Muscle of leg (tissue), 11 donors: Measurements from ENCODE around the gene WNT10A. TPM values are rescaled to one million over a fixed set of nuclear protein-coding genes. Genes with fewer than 3 reads are reported as not detected.
"Not testable (repeated sequence)": the region's sequence is repeated elsewhere in the genome, so short reads cannot be mapped to it uniquely, and the experiment has no call there.

ENCODE experiments used
- DNase-seq: peaks from one replicate; pipeline ENCODE4 v3.0.0; 2013
- H3K27ac ChIP-seq: one replicate; pipeline ENCODE4 v1.5.1; 2013; ENCODE audit warnings: mild to moderate bottlenecking, low read length, control low read depth
- H3K27me3 ChIP-seq: one replicate; pipeline ENCODE4 v1.6.1; 2013; ENCODE audit warnings: low read length; ENCODE audit not compliant: control insufficient read depth, insufficient read depth
- H3K36me3 ChIP-seq: one replicate; pipeline ENCODE4 v1.6.1; 2013; ENCODE audit warnings: low read length; ENCODE audit not compliant: control insufficient read depth, insufficient read depth
- H3K4me1 ChIP-seq: one replicate; pipeline ENCODE4 v1.6.1; 2013; ENCODE audit warnings: low read length; ENCODE audit not compliant: control insufficient read depth, insufficient read depth
- H3K4me3 ChIP-seq: one replicate; pipeline ENCODE4 v1.5.1; 2013; ENCODE audit warnings: low read length, control low read depth
- H3K9me3 ChIP-seq: replicated peaks from 2 replicates; pipeline ENCODE4 v1.6.1; 2013; ENCODE audit warnings: low read depth, low read length; ENCODE audit not compliant: control insufficient read depth
- WGBS: methylation state at CpG from one replicate; pipeline ENCODE4 v1.1.5; 2013; ENCODE audit warnings: missing lambda C conversion rate; ENCODE audit not compliant: insufficient coverage; 5-methylcytosine and 5-hydroxymethylcytosine counted together
- polyA plus RNA-seq, 8 donors: library from polyadenylated mRNA; unstranded; fragments of 120-200 nt; gene quantifications; one replicate each; pipeline versions ENCODE4 v1.2.1 to v1.2.3, GENCODE V29; 2013; ENCODE audit warnings: inconsistent platforms in 1 of 8, low replicate concordance in 1 of 8; ENCODE audit not compliant: insufficient read length in 8 of 8, insufficient read depth in 1 of 8
- total RNA-seq: library from RNA; stranded (reverse); fragments of 120-200 nt; gene quantifications from one replicate; pipeline ENCODE4 v1.2.4, GENCODE V29; 2013

The WNT10A gene
- total and polyA plus RNA-seq, 9 donors, result 0.04 to 1.7 (median 0.07) TPM; not detected in 5

DNA sequence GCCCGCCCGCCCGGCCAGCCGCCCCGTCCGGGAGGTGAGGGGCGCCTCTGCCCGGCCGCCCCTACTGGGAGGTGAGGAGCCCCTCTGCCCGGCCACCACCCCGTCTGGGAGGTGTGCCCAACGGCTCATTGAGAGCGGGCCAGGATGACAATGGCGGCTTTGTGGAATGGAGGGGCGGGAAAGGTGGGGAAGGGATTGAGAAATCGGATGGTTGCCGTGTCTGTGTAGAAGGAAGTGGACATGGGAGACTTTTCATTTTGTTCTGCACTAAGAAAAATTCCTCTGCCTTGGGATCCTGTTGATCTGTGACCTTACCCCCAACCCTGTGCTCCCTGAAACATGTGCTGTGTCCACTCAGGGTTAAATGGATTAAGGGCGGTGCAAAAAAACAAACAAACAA is 33.7 kb upstream of the WNT10A start:
- not testable (repeated sequence) for H3K4me3 ChIP-seq, H3K9me3 ChIP-seq, DNase-seq, H3K27ac ChIP-seq, H3K36me3 ChIP-seq, H3K4me1 ChIP-seq
- peaks cover 21% of the 10 kb centered on the region for H3K27me3 ChIP-seq
- WGBS, result 83% methylated on average over 2 of the region's 18 CpGs

DNA sequence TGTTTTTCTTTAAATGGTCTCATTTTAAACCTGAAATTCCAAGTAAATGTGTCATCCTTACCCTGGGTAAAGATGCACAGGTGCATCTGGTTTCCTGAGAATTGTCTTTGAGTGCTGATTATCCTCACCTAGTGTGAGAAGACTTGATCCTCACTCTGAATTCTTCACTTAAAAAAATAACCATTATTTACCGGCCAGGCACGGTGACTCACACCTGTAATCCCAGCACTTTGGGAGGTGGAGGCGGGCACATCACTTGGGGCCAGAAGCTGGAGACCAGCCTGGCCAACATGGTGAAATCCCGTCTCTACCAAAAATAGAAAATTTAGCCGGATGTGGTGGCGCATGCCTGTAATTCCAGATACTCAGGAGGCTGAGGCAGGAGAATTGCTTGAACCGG is 30.9 kb upstream of the WNT10A start:
- WGBS, result 59% methylated on average over 3 of the region's 7 CpGs
- DNase-seq, result no peak
- Histone ChIP-seq H3K4me3 (no peak overlapping the region), H3K4me1 (peaks cover 3% of the 10 kb centered on the region), H3K36me3 (no peaks in the 10 kb centered on the region), H3K27ac (no peak overlapping the region), H3K27me3 (peaks cover 43% of the 10 kb centered on the region), H3K9me3 (no peaks in the 10 kb centered on the region)

DNA sequence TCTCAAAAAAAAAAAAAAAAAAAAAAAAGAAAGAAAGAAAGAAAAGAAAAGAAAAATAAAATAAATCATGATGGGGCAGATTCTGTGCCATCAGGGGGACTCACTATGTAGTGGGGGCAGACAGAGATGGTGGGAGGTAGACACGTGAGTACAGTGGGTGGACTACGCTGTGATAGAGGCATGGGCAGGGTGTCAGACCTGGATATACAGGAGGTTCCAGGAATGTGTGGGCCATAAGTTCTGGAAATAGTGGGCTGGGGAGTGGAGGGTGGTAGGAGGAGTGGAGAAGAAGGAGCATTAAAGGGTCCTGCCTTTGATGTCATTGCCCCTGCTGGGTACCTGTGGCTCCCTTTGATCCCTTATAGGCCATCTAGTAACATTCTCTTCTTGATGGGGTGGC is 29.9 kb upstream of the WNT10A start:
- Histone ChIP-seq H3K36me3 (no peaks in the 10 kb centered on the region), H3K4me3 (no peak overlapping the region), H3K9me3 (no peaks in the 10 kb centered on the region), H3K4me1 (peaks cover 7% of the 10 kb centered on the region), H3K27ac (no peak overlapping the region), H3K27me3 (peaks cover 54% of the 10 kb centered on the region)
- 68% methylated on average over 2 of the region's 2 CpGs for WGBS
- DNase-seq, result no peak

DNA sequence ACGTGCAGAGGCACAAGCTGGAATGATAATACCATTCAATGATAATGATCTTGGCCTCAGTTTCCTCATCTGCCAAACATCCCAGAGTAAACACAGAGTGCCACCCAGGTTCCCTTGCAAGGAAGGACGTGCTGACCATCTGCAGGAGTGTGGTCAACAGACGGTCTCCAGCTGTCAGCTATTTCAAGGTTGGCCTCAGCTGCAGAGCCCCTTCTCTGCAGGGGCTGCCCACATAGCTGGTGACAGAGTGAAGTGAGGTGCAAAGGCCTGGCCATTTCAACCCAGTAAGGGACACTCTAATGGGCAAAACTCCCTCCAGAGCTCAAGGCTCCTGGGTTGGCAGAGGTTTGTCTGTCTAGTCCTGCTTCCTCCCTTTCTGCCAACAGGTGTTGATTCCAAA is 29.4 kb upstream of the WNT10A start:
- no peak for DNase-seq
- Histone ChIP-seq H3K9me3 (no peaks in the 10 kb centered on the region), H3K27ac (no peak overlapping the region), H3K27me3 (peaks cover 59% of the 10 kb centered on the region), H3K36me3 (no peaks in the 10 kb centered on the region), H3K4me3 (no peak overlapping the region), H3K4me1 (peaks cover 10% of the 10 kb centered on the region)
- WGBS, result 35% methylated on average over 2 of the region's 3 CpGs

DNA sequence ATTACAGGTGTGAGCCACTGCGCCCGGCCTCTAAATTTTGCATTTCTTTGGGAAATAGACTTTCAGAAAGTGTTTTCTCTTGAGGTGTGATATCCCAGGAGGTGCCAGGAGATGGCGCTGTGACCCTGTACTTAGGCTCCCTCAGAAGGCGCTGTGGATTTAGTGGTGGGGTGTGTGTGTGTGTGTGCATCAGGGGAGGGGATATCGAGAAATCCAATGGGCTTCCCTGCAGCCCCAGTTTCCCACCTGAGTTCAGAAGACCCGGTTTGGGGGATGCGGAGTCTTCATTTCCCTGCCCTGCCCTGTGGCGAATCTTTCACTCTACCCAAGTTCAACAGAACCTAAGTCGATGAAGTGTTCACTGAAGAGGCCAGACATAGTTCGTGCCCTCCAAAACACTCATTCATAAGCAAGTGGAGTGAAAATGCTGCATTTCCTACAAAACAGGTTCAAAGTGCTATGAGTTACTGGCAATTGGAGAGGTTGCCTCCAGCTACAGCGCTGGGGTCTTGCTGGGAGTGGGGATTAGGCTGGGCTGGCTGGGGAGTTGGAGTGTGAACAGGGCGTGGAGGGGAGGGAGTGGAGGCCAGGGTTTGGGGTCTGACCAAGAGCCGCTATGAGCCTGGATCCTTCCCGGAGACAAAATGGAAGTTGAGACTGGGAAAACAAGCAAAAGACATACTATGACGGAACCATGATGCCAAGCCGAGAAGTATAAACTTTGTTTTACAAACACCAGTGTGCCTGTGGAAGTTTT is 27.6 kb upstream of the WNT10A start:
- Histone ChIP-seq H3K36me3 (no peaks in the 10 kb centered on the region), H3K27me3 (peaks cover 77% of the 10 kb centered on the region)

DNA sequence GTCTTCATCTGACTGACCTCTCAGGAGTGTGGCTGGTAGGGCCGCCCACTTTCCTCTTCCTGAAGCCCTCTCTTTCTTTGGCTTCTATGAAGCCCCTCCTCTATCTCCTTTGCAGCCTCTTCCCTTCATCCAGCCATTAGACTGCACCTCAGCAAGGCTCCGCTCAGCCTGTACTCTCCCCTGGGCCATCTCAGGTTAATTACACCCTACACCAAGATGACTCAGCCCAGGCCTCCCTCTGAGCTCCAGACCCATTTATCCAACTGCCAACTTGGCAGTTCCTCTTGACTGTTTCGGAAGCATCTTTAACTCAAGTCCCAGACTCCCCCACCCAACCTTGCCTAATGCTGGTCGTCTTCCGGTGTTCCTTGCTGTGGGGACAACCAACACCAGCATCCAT is 26.9 kb upstream of the WNT10A start:
- H3K27ac ChIP-seq, result no peak overlapping the region
- no peaks in the 10 kb centered on the region for H3K9me3 ChIP-seq
- H3K4me3 ChIP-seq, result no peak overlapping the region
- H3K27me3 ChIP-seq, result peaks cover 78% of the 10 kb centered on the region
- no peaks in the 10 kb centered on the region for H3K36me3 ChIP-seq
- no peak for DNase-seq
- 21% methylated on average over 5 of the region's 5 CpGs for WGBS
- H3K4me1 ChIP-seq, result peaks cover 8% of the 10 kb centered on the region

More for the DNA sequence above, 27.6 kb upstream of the WNT10A start:
- peak; percentile 42 for DNase-seq
- H3K4me3 ChIP-seq, result no peak overlapping the region
- WGBS, result 15% methylated on average over 13 of the region's 16 CpGs
- peaks cover 6% of the 10 kb centered on the region for H3K4me1 ChIP-seq
- no peaks in the 10 kb centered on the region for H3K9me3 ChIP-seq
- H3K27ac ChIP-seq, result no peak overlapping the region

DNA sequence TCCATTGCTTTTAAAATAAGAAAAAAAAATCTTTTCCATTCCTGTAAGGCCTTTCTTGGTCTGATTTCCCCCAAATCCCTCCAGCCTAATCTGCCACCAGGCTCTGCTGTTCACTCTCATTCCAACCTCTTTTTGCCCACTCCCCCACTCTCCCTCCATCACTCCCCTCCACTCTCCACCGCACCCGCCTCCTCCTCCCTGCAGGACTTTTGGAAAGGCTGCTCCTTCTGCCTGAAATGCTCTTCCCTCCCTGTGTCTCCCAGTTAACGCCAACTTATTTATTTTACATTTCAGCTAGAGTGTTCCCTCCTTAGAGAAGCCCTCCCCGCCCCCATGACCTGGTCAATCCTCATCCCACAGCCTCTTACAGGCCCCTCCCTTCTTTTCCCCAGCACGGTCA is 25.8 kb upstream of the WNT10A start:
- DNase-seq, result no peak
- no peak overlapping the region for H3K4me3 ChIP-seq
- 6% methylated on average over 3 of the region's 5 CpGs for WGBS
- no peaks in the 10 kb centered on the region for H3K9me3 ChIP-seq
- H3K27me3 ChIP-seq, result peaks cover 85% of the 10 kb centered on the region
- peaks cover 14% of the 10 kb centered on the region for H3K4me1 ChIP-seq
- H3K27ac ChIP-seq, result no peak overlapping the region
- H3K36me3 ChIP-seq, result no peaks in the 10 kb centered on the region

DNA sequence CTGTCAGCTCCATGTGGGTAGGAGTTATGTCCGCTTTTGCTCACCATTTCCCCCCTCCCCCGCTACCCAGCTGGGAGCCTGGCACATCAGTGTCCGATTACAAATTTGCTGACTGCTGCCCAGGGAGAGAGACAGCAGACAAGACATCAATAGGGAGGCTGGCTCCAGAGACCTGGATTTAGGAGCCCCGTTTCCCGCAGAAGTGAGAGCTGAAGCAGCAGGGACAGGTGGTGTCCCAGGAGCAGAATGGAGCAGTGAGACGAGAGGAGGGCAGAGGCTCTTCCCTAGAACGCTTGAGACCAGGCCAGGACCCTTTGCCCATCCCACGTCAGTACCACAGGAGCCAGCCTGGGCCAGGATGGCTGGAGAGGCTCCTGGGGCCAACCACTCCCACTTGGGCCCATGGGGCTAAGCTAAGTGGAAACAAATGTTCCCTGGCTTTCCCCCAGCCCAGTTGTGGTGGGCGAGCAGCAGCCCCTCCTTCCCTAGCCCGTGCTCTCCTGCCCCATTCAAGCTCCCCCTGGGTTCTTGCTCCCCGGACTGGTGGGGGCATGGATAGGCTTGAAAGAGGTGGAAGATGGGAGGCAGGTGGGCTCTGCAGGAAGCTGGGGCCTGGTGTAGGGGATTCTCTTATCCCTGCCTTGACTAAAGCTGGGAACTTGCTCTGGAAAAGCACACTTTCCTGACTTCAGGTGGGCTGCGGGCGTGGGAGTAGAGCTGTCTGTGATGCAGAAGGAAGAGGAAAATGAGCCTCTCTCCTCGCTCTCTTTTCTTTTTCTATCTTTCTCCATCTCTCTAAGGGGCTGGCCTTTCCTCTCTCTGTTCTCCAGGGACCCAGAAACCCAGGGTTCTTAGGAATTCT is 25.1 kb upstream of the WNT10A start:
- Histone ChIP-seq H3K9me3 (no peaks in the 10 kb centered on the region), H3K4me1 (peaks cover 21% of the 10 kb centered on the region), H3K4me3 (no peak overlapping the region), H3K27ac (no peak overlapping the region), H3K27me3 (peaks cover 88% of the 10 kb centered on the region), H3K36me3 (no peaks in the 10 kb centered on the region)
- WGBS, result 7% methylated on average over 6 of the region's 14 CpGs
- no peak for DNase-seq

DNA sequence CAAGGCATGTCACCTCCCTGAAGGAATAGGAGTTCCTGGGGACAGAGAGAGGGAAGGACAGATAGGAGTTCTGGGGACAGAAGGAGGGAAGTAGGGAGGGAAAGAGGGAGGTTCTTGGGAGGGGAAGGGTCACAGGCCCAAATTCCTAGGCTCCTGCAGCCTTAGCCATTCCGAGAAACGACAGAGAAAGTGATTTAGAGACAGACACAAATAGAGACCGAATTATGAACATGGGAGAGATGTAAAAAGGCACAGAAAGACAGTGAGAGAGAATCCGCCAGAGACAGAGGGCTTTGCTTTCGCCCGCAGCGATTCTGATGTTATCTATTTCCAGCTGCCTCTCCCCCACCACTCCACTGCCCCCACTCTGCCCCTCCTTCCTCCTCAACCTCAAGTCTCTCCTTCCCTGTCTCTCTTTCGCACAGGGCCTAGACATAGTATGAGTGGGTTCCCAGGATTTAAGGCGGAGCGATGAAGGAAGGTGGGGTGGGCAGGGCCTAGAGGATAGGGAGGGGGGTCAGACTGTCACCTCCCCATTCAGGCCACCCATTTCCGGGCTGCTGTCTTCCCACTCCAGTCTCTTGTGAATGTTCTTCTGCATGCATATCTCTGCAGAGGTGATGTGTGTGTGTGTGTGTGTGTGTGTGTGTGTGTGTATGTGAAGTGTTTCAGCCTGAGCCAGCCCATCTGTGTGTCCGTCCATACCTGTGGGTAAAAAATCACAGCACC is 24.3 kb upstream of the WNT10A start:
- WGBS, result 15% methylated on average over 4 of the region's 12 CpGs

DNA sequence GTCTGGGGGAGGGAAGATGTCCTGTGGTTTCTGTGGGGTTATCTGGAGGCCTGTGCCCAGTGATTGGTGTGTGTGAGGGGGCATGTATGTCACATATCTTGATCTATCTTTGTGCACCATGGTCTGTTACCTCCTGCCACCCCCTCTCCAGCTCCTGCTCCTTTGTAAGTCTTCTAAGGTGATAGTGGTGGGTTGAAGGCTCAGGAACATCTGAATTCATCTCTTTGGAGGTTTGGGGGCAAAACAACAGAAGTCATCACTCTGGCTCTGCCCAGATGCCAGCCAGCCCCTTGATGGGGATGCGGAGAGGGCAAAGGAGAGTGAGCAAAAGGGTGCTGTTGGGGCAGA is 23.8 kb upstream of the WNT10A start:
- H3K9me3 ChIP-seq, result no peaks in the 10 kb centered on the region
- H3K4me1 ChIP-seq, result peaks cover 27% of the 10 kb centered on the region
- peaks cover 91% of the 10 kb centered on the region for H3K27me3 ChIP-seq
- H3K27ac ChIP-seq, result no peak overlapping the region
- DNase-seq, result no peak
- H3K4me3 ChIP-seq, result no peak overlapping the region
- WGBS, result no CpG with 5 or more reads among the region's 1 CpG
- H3K36me3 ChIP-seq, result no peaks in the 10 kb centered on the region

More for the DNA sequence above, 24.3 kb upstream of the WNT10A start:
- Histone ChIP-seq H3K4me1 (peaks cover 27% of the 10 kb centered on the region), H3K27me3 (peaks cover 90% of the 10 kb centered on the region), H3K4me3 (no peak overlapping the region), H3K27ac (no peak overlapping the region), H3K36me3 (no peaks in the 10 kb centered on the region), H3K9me3 (no peaks in the 10 kb centered on the region)
- no peak for DNase-seq
